Kidney tubule cell (primary cell): ENCODE results near the gene GJB4.
"Not testable (repeated sequence)": the region's sequence is repeated elsewhere in the genome, so short reads cannot be mapped to it uniquely, and the experiment has no call there.

Source experiments
- DNase-seq: peaks from one replicate; pipeline ENCODE4 v3.0.0-alpha.2; 2018; ENCODE audit warnings: low spot score

The GJB4 gene

GRCh38 chr1:34746785-34747637 is 12.5 kb upstream of the GJB4 start:
- DNase-seq = no peak

- no peak for DNase-seq
Observed at GRCh38 chr1:34747638-34747941, 11.9 kb upstream of the GJB4 start.

GRCh38 chr1:34749992-34750391 is 9.5 kb upstream of the GJB4 start:
- peak; percentile 20 for DNase-seq

- DNase-seq = no peak
Observed at GRCh38 chr1:34750610-34751009, 8.9 kb upstream of the GJB4 start.

GRCh38 chr1:34753163-34753562 is 6.4 kb upstream of the GJB4 start:
- DNase-seq = peak; percentile 52

- DNase-seq = no peak
Observed at GRCh38 chr1:34754964-34755637, 4.4 kb upstream of the GJB4 start, which contains the start of gene GJB5. Gene GJB5, plus strand, starts transcription at chr1:34755047. Its CDS starts 2,284 bp downstream, at chr1:34757331.

GRCh38 chr1:34755961-34756360 is 3.6 kb upstream of the GJB4 start:
- no peak for DNase-seq

- DNase-seq = no peak
Observed at GRCh38 chr1:34757386-34757785, 2.2 kb upstream of the GJB4 start.

GRCh38 chr1:34758751-34759150 is 789 bp upstream of the GJB4 start:
- DNase-seq = peak; percentile 94

- no peak for DNase-seq
Observed at GRCh38 chr1:34761176-34761761, 1.7 kb downstream of the GJB4 start.

GRCh38 chr1:34761776-34762307 is 2.3 kb downstream of the GJB4 start:
- no peak for DNase-seq

- peak; percentile 58 for DNase-seq
Observed at GRCh38 chr1:34762474-34763141, 3.1 kb downstream of the GJB4 start.

- peak; percentile 95 for DNase-seq
Observed at GRCh38 chr1:34763142-34763781, 3.7 kb downstream of the GJB4 start.

GRCh38 chr1:34768856-34769255 is 9.3 kb downstream of the GJB4 start:
- DNase-seq = no peak

GRCh38 chr1:34770891-34771504 is 11.5 kb downstream of the GJB4 start:
- DNase-seq = no peak

- no peak for DNase-seq
Observed at GRCh38 chr1:34771573-34772371, 12.2 kb downstream of the GJB4 start.

GRCh38 chr1:34773114-34773513 is 13.6 kb downstream of the GJB4 start:
- not testable (repeated sequence) for DNase-seq

- DNase-seq = peak; percentile 52
Observed at GRCh38 chr1:34774957-34775356, 15.4 kb downstream of the GJB4 start.

GRCh38 chr1:34776911-34777310 is 17.4 kb downstream of the GJB4 start:
- DNase-seq = no peak

GRCh38 chr1:34777519-34778321 is 18.2 kb downstream of the GJB4 start:
- DNase-seq = no peak
